Measurements from ENCODE around the gene PTTG1IP. TPM values are rescaled to one million over a fixed set of nuclear protein-coding genes. Genes with fewer than 3 reads are reported as not detected.
A peak's percentile ranks its signal among the peaks of the same experiment; 100 is the strongest.

Gene PTTG1IP
- total and polyA plus RNA-seq, 2 donors (not counting 1 experiment from before 2014, with no cell fraction given), result 30.7 to 58.6 TPM

DNA sequence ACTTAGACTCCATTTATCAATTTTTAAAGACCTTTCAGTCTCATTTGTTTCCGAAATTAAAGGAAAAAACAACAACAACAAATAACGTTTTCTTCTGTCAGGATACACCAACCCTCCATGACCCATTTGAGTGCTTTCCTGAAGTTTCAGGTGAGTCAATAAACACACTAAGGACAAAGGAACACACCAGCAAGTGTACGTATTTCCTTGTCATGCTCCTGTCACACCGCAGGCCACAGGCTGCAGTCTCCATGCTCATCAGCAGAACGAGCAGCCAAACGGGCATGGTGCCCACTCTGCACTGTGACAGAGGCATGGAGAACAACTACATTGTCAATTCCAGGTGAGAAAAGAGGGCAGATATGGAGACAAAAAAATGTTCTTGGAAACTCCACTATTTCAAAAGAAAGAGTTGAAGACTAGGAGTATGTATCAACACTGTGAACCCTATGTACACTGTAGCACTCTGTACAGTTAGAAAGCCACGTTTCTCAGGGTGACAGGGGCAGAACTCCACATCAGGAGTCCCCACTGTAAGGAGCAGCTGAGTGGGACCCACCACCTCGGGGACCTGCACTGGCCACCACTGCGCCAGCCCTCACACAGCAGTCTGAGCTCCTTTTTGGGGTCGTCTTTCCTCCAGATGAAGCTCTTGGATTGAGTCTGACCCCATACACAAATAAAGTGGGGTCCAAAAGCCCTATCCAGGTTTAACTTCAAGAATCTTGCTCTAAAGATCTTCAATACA lies 2.6 kb downstream of the PTTG1IP start:
- TF ChIP-seq EZH2 (IDR thresholded peaks at IDR 0.05; ENCODE audit: borderline replicate concordance, insufficient read depth, low read depth, low read length, poor library complexity, severe bottlenecking) (no peak), CTCF (IDR thresholded peaks at IDR 0.05) (no peak)
- Mint-ChIP-seq H3K9me3 (ENCODE audit: insufficient read depth) (no peaks in the 10 kb centered on the region), H3K27me3 (no peaks in the 10 kb centered on the region), H3K4me3 (peak overlapping the region; percentile 88), H3K27ac (no peak overlapping the region), H3K4me1 (peaks cover 78% of the 10 kb centered on the region)
- ChIA-PET CTCF (interaction anchor here (1.5 to 2.9 kb wide), 2 partner anchors 61 to 78 kb away, joined by 3 to 14 read pairs; no protein-coding TSS in a partner anchor), POLR2A (no interaction called here)
- Histone ChIP-seq H3K4me2 (replicated peaks; ENCODE audit: low read depth, low read length, poor library complexity, severe bottlenecking) (peak overlapping the region; percentile 98), H4K20me1 (ENCODE audit: control insufficient read depth, insufficient read depth, low read length, poor library complexity, severe bottlenecking) (peaks cover 69% of the 10 kb centered on the region), H3K9ac (ENCODE audit: low read length) (no peak overlapping the region), H3K27me3 (replicated peaks in 1 of 4; ENCODE audit: control extremely low read depth in 1 of 4, control insufficient read depth in 3 of 4, insufficient read depth in 4 of 4, low read length in 3 of 4) (no peaks in the 10 kb centered on the region), H2AFZ (ENCODE audit: insufficient read depth, low read depth, low read length, poor library complexity, severe bottlenecking) (no peak overlapping the region), H3K4me1 (ENCODE audit: control insufficient read depth in 2 of 2, insufficient read depth in 2 of 2, low read length in 2 of 2) (peaks cover 62 to 69% of the 10 kb centered on the region in 2 donors), H3K27ac (ENCODE audit: low read length in 2 of 2) (no peak overlapping the region), H3K9me3 (ENCODE audit: control extremely low read depth in 1 of 3, control insufficient read depth in 2 of 3, insufficient read depth in 1 of 3, low read length in 2 of 3) (peaks cover 0 to 3% (median 0%) of the 10 kb centered on the region in 3 donors), H3K36me3 (replicated peaks in 1 of 2; ENCODE audit: control extremely low read depth in 1 of 2, control insufficient read depth in 1 of 2, extremely low read depth in 1 of 2, insufficient read depth in 2 of 2, low read length in 1 of 2) (peaks cover 0 to 5% of the 10 kb centered on the region in 2 experiments), H3K4me3 (ENCODE audit: control extremely low read depth in 1 of 5, extremely low read depth in 1 of 5, insufficient read depth in 1 of 5, low read depth in 2 of 5, low read length in 4 of 5) (no peak overlapping the region), H3K79me2 (ENCODE audit: control insufficient read depth, insufficient read depth, low read length) (peaks cover 76% of the 10 kb centered on the region)
- 80% methylated on average over 10 of the region's 10 CpGs for WGBS (ENCODE audit: insufficient coverage)
- intact Hi-C loops (cut with micrococcal nuclease), result loop anchor here (10.0 kb wide), 1 partner anchor 856 kb away; the partner anchor contains the start of gene TRAPPC10
- DNase-seq (no peak), ATAC-seq (ENCODE audit: low read depth) (no peak)
